ENCODE measurements around the gene ENTHD1. TPM values are rescaled to one million over a fixed set of nuclear protein-coding genes. Genes with fewer than 3 reads are reported as not detected.
A peak's percentile ranks its signal among the peaks of the same experiment; 100 is the strongest.

ENTHD1 gene
- total RNA-seq, 2 donors from 2014 or later = not detected

DNA sequence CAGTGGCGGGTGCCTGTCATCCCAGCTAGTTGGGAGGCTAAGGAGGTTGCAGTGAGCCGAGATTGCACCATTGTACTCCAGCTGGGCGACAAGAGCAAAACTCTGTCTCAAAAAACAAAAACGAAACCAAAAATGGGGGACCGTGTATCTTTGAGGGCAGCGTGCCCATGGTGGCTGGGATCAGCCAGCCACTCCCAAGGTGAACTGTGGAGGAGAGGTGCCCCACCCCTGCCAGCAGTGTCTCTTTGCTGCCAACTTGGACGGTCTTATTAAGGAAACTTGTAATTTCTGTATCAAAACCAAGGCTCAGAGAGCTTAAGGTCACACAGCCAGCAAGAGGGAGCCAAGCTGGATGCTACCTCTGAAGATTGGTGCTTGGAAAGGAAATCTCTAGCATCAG, 175.4 kb downstream of the ENTHD1 start:
- WGBS, 2 experiments (ENCODE audit: insufficient coverage in 1 of 2, insufficient read length in 1 of 2) = 88 to 89% methylated on average over 6 to 7 of the region's 7 CpGs

DNA sequence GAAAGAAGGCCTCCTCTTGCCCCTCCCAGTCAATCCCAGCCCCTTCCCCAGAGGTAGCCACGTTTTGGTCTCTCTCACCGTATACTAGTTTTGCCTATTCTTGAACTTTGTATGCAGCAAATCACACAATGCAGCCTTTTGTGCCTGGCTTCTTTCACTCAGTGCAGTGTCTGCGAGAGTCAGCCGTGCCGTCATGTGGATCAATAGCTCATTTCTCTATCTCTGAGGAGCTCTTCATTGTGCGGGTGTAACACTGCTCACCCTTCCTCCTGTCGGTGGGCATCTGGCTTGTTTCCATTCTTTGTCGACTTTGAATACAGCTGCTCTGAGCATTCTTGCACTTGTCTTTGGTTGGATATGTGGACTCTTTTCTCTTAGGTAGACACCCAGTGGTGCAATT, 176.5 kb downstream of the ENTHD1 start:
- TF ChIP-seq, protein P1, sequence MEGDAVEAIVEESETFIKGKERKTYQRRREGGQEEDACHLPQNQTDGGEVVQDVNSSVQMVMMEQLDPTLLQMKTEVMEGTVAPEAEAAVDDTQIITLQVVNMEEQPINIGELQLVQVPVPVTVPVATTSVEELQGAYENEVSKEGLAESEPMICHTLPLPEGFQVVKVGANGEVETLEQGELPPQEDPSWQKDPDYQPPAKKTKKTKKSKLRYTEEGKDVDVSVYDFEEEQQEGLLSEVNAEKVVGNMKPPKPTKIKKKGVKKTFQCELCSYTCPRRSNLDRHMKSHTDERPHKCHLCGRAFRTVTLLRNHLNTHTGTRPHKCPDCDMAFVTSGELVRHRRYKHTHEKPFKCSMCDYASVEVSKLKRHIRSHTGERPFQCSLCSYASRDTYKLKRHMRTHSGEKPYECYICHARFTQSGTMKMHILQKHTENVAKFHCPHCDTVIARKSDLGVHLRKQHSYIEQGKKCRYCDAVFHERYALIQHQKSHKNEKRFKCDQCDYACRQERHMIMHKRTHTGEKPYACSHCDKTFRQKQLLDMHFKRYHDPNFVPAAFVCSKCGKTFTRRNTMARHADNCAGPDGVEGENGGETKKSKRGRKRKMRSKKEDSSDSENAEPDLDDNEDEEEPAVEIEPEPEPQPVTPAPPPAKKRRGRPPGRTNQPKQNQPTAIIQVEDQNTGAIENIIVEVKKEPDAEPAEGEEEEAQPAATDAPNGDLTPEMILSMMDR (conservative IDR thresholded peaks at IDR 0.05) = no peak

More for the DNA sequence above, 175.4 kb downstream of the ENTHD1 start:
- Histone ChIP-seq H3K4me3 (ENCODE audit: low read length) (no peak overlapping the region), H3K36me3 (ENCODE audit: control insufficient read depth, insufficient read depth, low read length) (no peaks in the 10 kb centered on the region), H3K27me3 (ENCODE audit: control insufficient read depth, insufficient read depth, low read length, poor library complexity, severe bottlenecking) (no peaks in the 10 kb centered on the region), H3K9ac (ENCODE audit: extremely low read depth, low read length, poor library complexity, severe bottlenecking) (no peak overlapping the region), H3K4me1 (ENCODE audit: control insufficient read depth, insufficient read depth, low read length) (no peaks in the 10 kb centered on the region), H3K27ac (ENCODE audit: low read depth, low read length) (no peak overlapping the region), H3K9me3 (ENCODE audit: control insufficient read depth, low read length) (no peaks in the 10 kb centered on the region)
- Mint-ChIP-seq H3K27me3 (ENCODE audit: insufficient read depth) (no peaks in the 10 kb centered on the region), H3K27ac (no peak overlapping the region), H3K4me3 (no peak overlapping the region), H3K36me3 (ENCODE audit: low read depth) (no peaks in the 10 kb centered on the region), H3K4me1 (peaks cover 13% of the 10 kb centered on the region), H3K9me3 (no peaks in the 10 kb centered on the region)
- DNase-seq = no peak
- TF ChIP-seq, protein P1 (conservative IDR thresholded peaks at IDR 0.05) = no peak

DNA sequence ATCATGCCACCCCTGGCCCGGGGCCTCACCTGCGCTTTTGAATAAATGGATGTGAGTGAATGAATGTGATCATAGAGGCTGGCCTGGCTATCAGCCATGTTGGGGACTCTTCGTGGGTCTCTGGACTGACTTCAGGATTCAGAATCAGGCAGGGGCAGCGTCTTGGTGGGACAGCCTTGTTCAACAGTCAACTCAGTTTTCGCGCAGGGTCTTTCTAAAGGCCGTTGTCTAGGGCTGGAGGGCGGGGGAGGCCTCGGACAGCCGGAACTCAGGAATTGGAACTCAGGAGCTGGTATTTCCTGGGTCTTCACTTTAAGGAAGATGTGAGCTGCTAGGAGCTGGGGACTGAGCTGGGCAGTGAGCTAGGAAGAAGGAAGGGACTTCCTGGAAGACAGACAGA, 177.0 kb downstream of the ENTHD1 start:
- H3K9ac ChIP-seq (ENCODE audit: extremely low read depth, low read length, poor library complexity, severe bottlenecking) = no peak overlapping the region
- H3K27ac ChIP-seq (ENCODE audit: low read depth, low read length) = peak overlapping the region; percentile 69
- Mint-ChIP-seq H3K4me1 (peaks cover 18% of the 10 kb centered on the region), H3K4me3 (no peak overlapping the region), H3K9me3 (no peaks in the 10 kb centered on the region), H3K36me3 (ENCODE audit: low read depth) (no peaks in the 10 kb centered on the region), H3K27ac (no peak overlapping the region), H3K27me3 (ENCODE audit: insufficient read depth) (peaks cover 1% of the 10 kb centered on the region)
- H3K36me3 ChIP-seq (ENCODE audit: control insufficient read depth, insufficient read depth, low read length) = no peaks in the 10 kb centered on the region
- WGBS, 2 experiments (ENCODE audit: insufficient coverage in 1 of 2, insufficient read length in 1 of 2) = 94 to 95% methylated on average over 5 to 10 of the region's 10 CpGs
- no peaks in the 10 kb centered on the region for H3K9me3 ChIP-seq (ENCODE audit: control insufficient read depth, low read length)
- no peak overlapping the region for H3K4me3 ChIP-seq (ENCODE audit: low read length)
- DNase-seq = no peak
- TF ChIP-seq, protein P1 (conservative IDR thresholded peaks at IDR 0.05) = no peak
- no peaks in the 10 kb centered on the region for H3K4me1 ChIP-seq (ENCODE audit: control insufficient read depth, insufficient read depth, low read length)
- peaks cover under 1% of the 10 kb centered on the region for H3K27me3 ChIP-seq (ENCODE audit: control insufficient read depth, insufficient read depth, low read length, poor library complexity, severe bottlenecking)

More for the DNA sequence above, 176.5 kb downstream of the ENTHD1 start:
- Histone ChIP-seq H3K9ac (ENCODE audit: extremely low read depth, low read length, poor library complexity, severe bottlenecking) (no peak overlapping the region), H3K9me3 (ENCODE audit: control insufficient read depth, low read length) (no peaks in the 10 kb centered on the region), H3K4me3 (ENCODE audit: low read length) (no peak overlapping the region), H3K36me3 (ENCODE audit: control insufficient read depth, insufficient read depth, low read length) (no peaks in the 10 kb centered on the region), H3K27me3 (ENCODE audit: control insufficient read depth, insufficient read depth, low read length, poor library complexity, severe bottlenecking) (no peaks in the 10 kb centered on the region), H3K27ac (ENCODE audit: low read depth, low read length) (peak overlapping the region; percentile 69), H3K4me1 (ENCODE audit: control insufficient read depth, insufficient read depth, low read length) (no peaks in the 10 kb centered on the region)
- H3K9me3 Mint-ChIP-seq = no peaks in the 10 kb centered on the region
- H3K36me3 Mint-ChIP-seq (ENCODE audit: low read depth) = no peaks in the 10 kb centered on the region
- no peak for DNase-seq
- 82 to 89% methylated on average over 6 to 8 of the region's 8 CpGs for WGBS, 2 experiments (ENCODE audit: insufficient coverage in 1 of 2, insufficient read length in 1 of 2)
- peaks cover 18% of the 10 kb centered on the region for H3K4me1 Mint-ChIP-seq
- H3K27ac Mint-ChIP-seq = no peak overlapping the region
- no peaks in the 10 kb centered on the region for H3K27me3 Mint-ChIP-seq (ENCODE audit: insufficient read depth)
- no peak overlapping the region for H3K4me3 Mint-ChIP-seq
